HCT116 (cell line): Measurements from ENCODE around the gene BMP2K. TPM values are rescaled to one million over a fixed set of nuclear protein-coding genes. Genes with fewer than 3 reads are reported as not detected.
A peak's percentile ranks its signal among the peaks of the same experiment; 100 is the strongest.

Source experiments
- ATAC-seq: fragments of 200-7000 bp; cut with Tn5 transposase; 2 replicates; pipeline ENCODE4 v1.9.1; 2020; ENCODE audit warnings: mild to moderate bottlenecking, moderate library complexity
- BruUV-seq: library from RNA; stranded (reverse); fragments of 400-500 nt; replicated peaks from 2 replicates; lab custom pipeline; 2021; lab: Mats Ljungman, UMichigan
- CTCF ChIA-PET: fragments of 300-600 bp; sonication (Branson Sonifier 250); formaldehyde crosslinking; loops from one replicate; lab custom pipeline; 2021; ENCODE audit warnings: antibody characterized with exemption; lab: Charles Lee
- POLR2A ChIA-PET: fragments of 300-600, 350-600 bp; sonication (Branson Sonifier 250); formaldehyde crosslinking; loops from one replicate; lab custom pipeline; 2021; ENCODE audit warnings: antibody characterized with exemption; lab: Charles Lee
- RAD21 ChIA-PET, 2 experiments: fragments of 300-600 bp; sonication (Branson Sonifier 250); formaldehyde crosslinking; loops; one replicate each; lab custom pipeline; 2023; ENCODE audit warnings: low total read pairs in 2 of 2; ENCODE audit not compliant: uncharacterized antibody in 2 of 2, unreplicated experiment in 2 of 2, low non-redundant PET in 1 of 2; lab: Charles Lee
- DNase-seq: peaks from one replicate; pipeline ENCODE4 v3.0.0-alpha.2; 2010; ENCODE audit warnings: low read depth, low spot score
- H2AFZ ChIP-seq: fragments of 200-600 bp; shearing (Covaris generic), sonication (generic); 2 replicates; pipeline ENCODE4 v1.6.1; 2017; ENCODE audit warnings: low read depth, mixed run types, mixed read lengths, antibody characterized with exemption, low read length; ENCODE audit not compliant: poor library complexity, severe bottlenecking
- H3K27ac ChIP-seq: 2 replicates; pipeline ENCODE4 v1.5.1; 2012; ENCODE audit warnings: low read depth, low read length
- H3K27me3 ChIP-seq: fragments of 200-600 bp; sonication (generic); 2 replicates; pipeline ENCODE4 v1.6.1; 2016; ENCODE audit warnings: mixed run types, low read length, mixed read lengths; ENCODE audit not compliant: insufficient read depth
- H3K36me3 ChIP-seq, 2 experiments: fragments of 200-500 bp in 1 of 2; fragments of 200-600 bp in 1 of 2; sonication (Bioruptor generic) in 1 of 2; sonication (generic) in 1 of 2; 2 replicates each; pipeline versions ENCODE4 v1.5.1 to v1.6.1; 2014 to 2016; ENCODE audit warnings: low read length in 2 of 2, inconsistent platforms in 1 of 2, mixed read lengths in 1 of 2, mixed run types in 1 of 2; ENCODE audit not compliant: insufficient read depth in 2 of 2, control insufficient read depth in 1 of 2
- H3K4me1 ChIP-seq, 2 experiments: fragments of 200-600 bp in 1 of 2; sonication (generic) in 1 of 2; 2 replicates each; pipeline versions ENCODE4 v1.5.1 to v1.6.1; 2012 to 2017; ENCODE audit warnings: low read length in 2 of 2, inconsistent platforms in 1 of 2, mild to moderate bottlenecking in 1 of 2, mixed read lengths in 1 of 2, mixed run types in 1 of 2, moderate library complexity in 1 of 2; ENCODE audit not compliant: insufficient read depth in 2 of 2, control insufficient read depth in 1 of 2
- H3K4me2 ChIP-seq: fragments of 200-600 bp; sonication (generic); 2 replicates; pipeline ENCODE4 v1.6.1; 2017; ENCODE audit warnings: mixed run types, low read length, mixed read lengths
- H3K4me3 ChIP-seq, 2 experiments: fragments of 200-600 bp in 1 of 2; sonication (generic) in 1 of 2; replicated peaks in 1 of 2; 2 replicates each; pipeline ENCODE4 v1.5.1; 2011 to 2016; ENCODE audit warnings: low read length in 2 of 2, control low read depth in 1 of 2, low read depth in 1 of 2, mild to moderate bottlenecking in 1 of 2, mixed read lengths in 1 of 2, mixed run types in 1 of 2
- H3K79me2 ChIP-seq: fragments of 200-600 bp; sonication (generic); 2 replicates; pipeline ENCODE4 v1.6.1; 2017; ENCODE audit warnings: mild to moderate bottlenecking, mixed run types, low read length, moderate library complexity, mixed read lengths; ENCODE audit not compliant: insufficient read depth
- H3K9ac ChIP-seq: fragments of 200-600 bp; sonication (generic); 2 replicates; pipeline ENCODE4 v1.6.1; 2016; ENCODE audit warnings: low read length, mixed read lengths
- H3K9me2 ChIP-seq: fragments of 200-600 bp; sonication (generic), shearing (Covaris generic); 2 replicates; pipeline ENCODE4 v1.6.1; 2017; ENCODE audit warnings: mixed run types, mild to moderate bottlenecking, moderate library complexity; ENCODE audit not compliant: insufficient read depth
- H3K9me3 ChIP-seq, 2 experiments: fragments of 200-500 bp in 1 of 2; fragments of 200-600 bp in 1 of 2; sonication (Bioruptor generic) in 1 of 2; sonication (generic) in 1 of 2; 2 replicates each; pipeline ENCODE4 v1.6.1; 2014 to 2017; ENCODE audit warnings: low read length in 2 of 2, mixed read lengths in 2 of 2, inconsistent platforms in 1 of 2, low read depth in 1 of 2, mild to moderate bottlenecking in 1 of 2, mixed run types in 1 of 2, moderate library complexity in 1 of 2; ENCODE audit not compliant: control insufficient read depth in 1 of 2, insufficient read depth in 1 of 2
- H4K20me1 ChIP-seq: fragments of 200-600 bp; sonication (generic), shearing (Covaris generic); 2 replicates; pipeline ENCODE4 v1.6.1; 2017; ENCODE audit warnings: mixed run types, mild to moderate bottlenecking, moderate library complexity; ENCODE audit not compliant: insufficient read depth
- CBX3 ChIP-seq: IDR thresholded peaks from 2 replicates; pipeline ENCODE4 v1.6.1; 2012; ENCODE audit warnings: low read depth
- CEBPB ChIP-seq: IDR thresholded peaks from 2 replicates; pipeline ENCODE4 v1.6.1; 2012; ENCODE audit warnings: low read depth
- EGR1 ChIP-seq: IDR thresholded peaks from 2 replicates; pipeline ENCODE4 v1.6.1; 2012; ENCODE audit warnings: low read depth
- EZH2 ChIP-seq: fragments of 200-600 bp; sonication (generic); IDR thresholded peaks from 2 replicates; pipeline ENCODE4 v1.6.1; 2017; ENCODE audit warnings: antibody characterized with exemption, mixed run types
- EZH2phosphoT487 ChIP-seq: fragments of 200-600 bp; IDR thresholded peaks from 2 replicates; pipeline ENCODE4 v1.6.1; 2018; ENCODE audit warnings: antibody characterized with exemption, borderline replicate concordance
- RAD21 ChIP-seq: IDR thresholded peaks from 2 replicates; pipeline ENCODE4 v1.6.1; 2012; ENCODE audit warnings: low read depth, mild to moderate bottlenecking
- SP1 ChIP-seq: IDR thresholded peaks from 2 replicates; pipeline ENCODE4 v1.6.1; 2012; ENCODE audit warnings: low read depth
- SRF ChIP-seq: IDR thresholded peaks from 2 replicates; pipeline ENCODE4 v1.6.1; 2012; ENCODE audit warnings: low read depth
- TCF7L2 ChIP-seq: IDR thresholded peaks from 2 replicates; pipeline ENCODE4 v1.7.0; 2011; ENCODE audit warnings: borderline replicate concordance, inconsistent platforms; ENCODE audit not compliant: insufficient read depth, insufficient read length; ENCODE audit errors: extremely low read depth
- YY1 ChIP-seq: IDR thresholded peaks from 2 replicates; pipeline ENCODE4 v1.6.1; 2011; ENCODE audit warnings: low read length, low read depth, moderate library complexity, mild to moderate bottlenecking; ENCODE audit not compliant: insufficient replicate concordance; ENCODE audit errors: extremely low read depth
- ZFX ChIP-seq: fragments of 450-650 bp; IDR thresholded peaks from 2 replicates; pipeline ENCODE4 v1.6.1; 2017
- ZNF274 ChIP-seq: fragments of 200-500 bp; sonication (Bioruptor generic); IDR thresholded peaks from 2 replicates; pipeline ENCODE4 v1.6.1; 2014; ENCODE audit warnings: mild to moderate bottlenecking, low read depth, low read length, inconsistent platforms
- intact Hi-C: fragments of 100-400 bp; cut with micrococcal nuclease; formaldehyde crosslinking; loops from 2 replicates; pipeline ENCODE4 v1.10.0; 2022
- total RNA-seq: library from RNA; stranded (reverse); gene quantifications from one replicate; pipeline ENCODE4 v1.2.1, GENCODE V29; 2021; ENCODE audit not compliant: unreplicated experiment
- TF ChIP-seq, protein P1 (sequence below): IDR thresholded peaks from 2 replicates; pipeline ENCODE4 v1.6.1; 2012
- TF ChIP-seq, protein P2 (sequence below): IDR thresholded peaks from 2 replicates; pipeline ENCODE4 v1.6.1; 2012
- TF ChIP-seq, protein P3 (sequence below): IDR thresholded peaks from 2 replicates; pipeline ENCODE4 v1.6.1; 2011; ENCODE audit warnings: mild to moderate bottlenecking, low read length, moderate library complexity; ENCODE audit not compliant: insufficient replicate concordance; ENCODE audit errors: extremely low read depth
- TF ChIP-seq, protein P4 (sequence below): IDR thresholded peaks from 2 replicates; pipeline ENCODE4 v1.6.1; 2012; ENCODE audit warnings: low read depth
- TF ChIP-seq, protein P5 (sequence below), 3 experiments: fragments of 200-600 bp in 1 of 3; sonication (generic) in 1 of 3; IDR thresholded peaks in 2 of 3; conservative IDR thresholded peaks in 1 of 3; 2 replicates each; pipeline ENCODE4 v1.5.1; 2012 to 2017; ENCODE audit warnings: low read depth in 2 of 3, low read length in 2 of 3, antibody characterized with exemption in 1 of 3, borderline replicate concordance in 1 of 3, control low read depth in 1 of 3, mild to moderate bottlenecking in 1 of 3, mixed read lengths in 1 of 3, mixed run types in 1 of 3, moderate library complexity in 1 of 3; ENCODE audit not compliant: insufficient read depth in 1 of 3

The BMP2K gene
- total RNA-seq, 1 experiment from 2014 or later, result 27.7 TPM

DNA sequence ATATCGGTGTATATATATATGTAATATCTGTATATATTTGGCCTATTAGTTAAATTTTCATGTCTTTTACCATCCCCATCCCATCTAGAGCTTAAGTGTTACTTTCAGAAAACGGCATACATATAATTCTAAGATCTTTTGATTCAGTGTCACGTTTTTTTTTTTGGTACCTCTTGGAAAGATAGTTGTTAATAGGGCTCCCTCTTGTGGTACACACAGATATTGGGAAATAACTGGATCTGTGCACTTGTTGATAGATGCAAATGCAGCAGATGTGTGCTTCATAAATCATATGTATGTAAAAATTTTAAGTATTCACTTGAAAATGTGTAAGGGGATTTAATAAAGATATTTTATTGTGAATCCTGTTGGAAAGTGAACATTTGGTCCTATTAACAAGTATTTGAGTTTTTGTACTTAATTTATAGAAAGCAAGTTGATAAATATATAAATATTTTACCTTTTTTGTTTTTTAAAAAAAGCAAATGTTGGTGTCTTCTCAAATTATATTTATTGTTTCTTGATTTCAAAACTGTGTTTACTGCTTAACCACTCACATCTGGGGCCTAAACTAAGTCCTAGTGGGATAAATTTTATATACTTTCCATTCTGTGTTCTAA is 88.4 kb downstream of the BMP2K start:
- ChIA-PET RAD21 (no interaction called here), CTCF (interaction anchor here (1.0 to 1.2 kb wide), 3 partner anchors 220 to 252 kb away, joined by 3 to 5 read pairs (median 3); no protein-coding TSS in a partner anchor)
- TF ChIP-seq, protein P1, sequence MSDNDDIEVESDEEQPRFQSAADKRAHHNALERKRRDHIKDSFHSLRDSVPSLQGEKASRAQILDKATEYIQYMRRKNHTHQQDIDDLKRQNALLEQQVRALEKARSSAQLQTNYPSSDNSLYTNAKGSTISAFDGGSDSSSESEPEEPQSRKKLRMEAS, result no peak
- TF ChIP-seq ZNF274 (no peak), EGR1 (no peak), CEBPB (peak; percentile 47; the same call in 1 of the 2 replicates), ZFX (no peak), YY1 (no peak), TCF7L2 (no peak), EZH2phosphoT487 (no peak), CBX3 (no peak), SRF (no peak), RAD21 (peak; percentile 77), EZH2 (no peak), SP1 (no peak)
- TF ChIP-seq, protein P2, sequence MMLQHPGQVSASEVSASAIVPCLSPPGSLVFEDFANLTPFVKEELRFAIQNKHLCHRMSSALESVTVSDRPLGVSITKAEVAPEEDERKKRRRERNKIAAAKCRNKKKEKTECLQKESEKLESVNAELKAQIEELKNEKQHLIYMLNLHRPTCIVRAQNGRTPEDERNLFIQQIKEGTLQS, result no peak
- TF ChIP-seq, protein P3, sequence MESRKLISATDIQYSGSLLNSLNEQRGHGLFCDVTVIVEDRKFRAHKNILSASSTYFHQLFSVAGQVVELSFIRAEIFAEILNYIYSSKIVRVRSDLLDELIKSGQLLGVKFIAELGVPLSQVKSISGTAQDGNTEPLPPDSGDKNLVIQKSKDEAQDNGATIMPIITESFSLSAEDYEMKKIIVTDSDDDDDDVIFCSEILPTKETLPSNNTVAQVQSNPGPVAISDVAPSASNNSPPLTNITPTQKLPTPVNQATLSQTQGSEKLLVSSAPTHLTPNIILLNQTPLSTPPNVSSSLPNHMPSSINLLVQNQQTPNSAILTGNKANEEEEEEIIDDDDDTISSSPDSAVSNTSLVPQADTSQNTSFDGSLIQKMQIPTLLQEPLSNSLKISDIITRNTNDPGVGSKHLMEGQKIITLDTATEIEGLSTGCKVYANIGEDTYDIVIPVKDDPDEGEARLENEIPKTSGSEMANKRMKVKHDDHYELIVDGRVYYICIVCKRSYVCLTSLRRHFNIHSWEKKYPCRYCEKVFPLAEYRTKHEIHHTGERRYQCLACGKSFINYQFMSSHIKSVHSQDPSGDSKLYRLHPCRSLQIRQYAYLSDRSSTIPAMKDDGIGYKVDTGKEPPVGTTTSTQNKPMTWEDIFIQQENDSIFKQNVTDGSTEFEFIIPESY, result no peak
- TF ChIP-seq, protein P4, sequence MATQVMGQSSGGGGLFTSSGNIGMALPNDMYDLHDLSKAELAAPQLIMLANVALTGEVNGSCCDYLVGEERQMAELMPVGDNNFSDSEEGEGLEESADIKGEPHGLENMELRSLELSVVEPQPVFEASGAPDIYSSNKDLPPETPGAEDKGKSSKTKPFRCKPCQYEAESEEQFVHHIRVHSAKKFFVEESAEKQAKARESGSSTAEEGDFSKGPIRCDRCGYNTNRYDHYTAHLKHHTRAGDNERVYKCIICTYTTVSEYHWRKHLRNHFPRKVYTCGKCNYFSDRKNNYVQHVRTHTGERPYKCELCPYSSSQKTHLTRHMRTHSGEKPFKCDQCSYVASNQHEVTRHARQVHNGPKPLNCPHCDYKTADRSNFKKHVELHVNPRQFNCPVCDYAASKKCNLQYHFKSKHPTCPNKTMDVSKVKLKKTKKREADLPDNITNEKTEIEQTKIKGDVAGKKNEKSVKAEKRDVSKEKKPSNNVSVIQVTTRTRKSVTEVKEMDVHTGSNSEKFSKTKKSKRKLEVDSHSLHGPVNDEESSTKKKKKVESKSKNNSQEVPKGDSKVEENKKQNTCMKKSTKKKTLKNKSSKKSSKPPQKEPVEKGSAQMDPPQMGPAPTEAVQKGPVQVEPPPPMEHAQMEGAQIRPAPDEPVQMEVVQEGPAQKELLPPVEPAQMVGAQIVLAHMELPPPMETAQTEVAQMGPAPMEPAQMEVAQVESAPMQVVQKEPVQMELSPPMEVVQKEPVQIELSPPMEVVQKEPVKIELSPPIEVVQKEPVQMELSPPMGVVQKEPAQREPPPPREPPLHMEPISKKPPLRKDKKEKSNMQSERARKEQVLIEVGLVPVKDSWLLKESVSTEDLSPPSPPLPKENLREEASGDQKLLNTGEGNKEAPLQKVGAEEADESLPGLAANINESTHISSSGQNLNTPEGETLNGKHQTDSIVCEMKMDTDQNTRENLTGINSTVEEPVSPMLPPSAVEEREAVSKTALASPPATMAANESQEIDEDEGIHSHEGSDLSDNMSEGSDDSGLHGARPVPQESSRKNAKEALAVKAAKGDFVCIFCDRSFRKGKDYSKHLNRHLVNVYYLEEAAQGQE, result no peak
- TF ChIP-seq, protein P5, sequence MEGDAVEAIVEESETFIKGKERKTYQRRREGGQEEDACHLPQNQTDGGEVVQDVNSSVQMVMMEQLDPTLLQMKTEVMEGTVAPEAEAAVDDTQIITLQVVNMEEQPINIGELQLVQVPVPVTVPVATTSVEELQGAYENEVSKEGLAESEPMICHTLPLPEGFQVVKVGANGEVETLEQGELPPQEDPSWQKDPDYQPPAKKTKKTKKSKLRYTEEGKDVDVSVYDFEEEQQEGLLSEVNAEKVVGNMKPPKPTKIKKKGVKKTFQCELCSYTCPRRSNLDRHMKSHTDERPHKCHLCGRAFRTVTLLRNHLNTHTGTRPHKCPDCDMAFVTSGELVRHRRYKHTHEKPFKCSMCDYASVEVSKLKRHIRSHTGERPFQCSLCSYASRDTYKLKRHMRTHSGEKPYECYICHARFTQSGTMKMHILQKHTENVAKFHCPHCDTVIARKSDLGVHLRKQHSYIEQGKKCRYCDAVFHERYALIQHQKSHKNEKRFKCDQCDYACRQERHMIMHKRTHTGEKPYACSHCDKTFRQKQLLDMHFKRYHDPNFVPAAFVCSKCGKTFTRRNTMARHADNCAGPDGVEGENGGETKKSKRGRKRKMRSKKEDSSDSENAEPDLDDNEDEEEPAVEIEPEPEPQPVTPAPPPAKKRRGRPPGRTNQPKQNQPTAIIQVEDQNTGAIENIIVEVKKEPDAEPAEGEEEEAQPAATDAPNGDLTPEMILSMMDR (IDR thresholded peaks at IDR 0.05 in 2 of 3, conservative IDR thresholded peaks at IDR 0.05 in 1 of 3; ENCODE audit: borderline replicate concordance in 1 of 3, insufficient read depth in 1 of 3, low read depth in 2 of 3, low read length in 2 of 3), result peak; percentile 52 to 73 (median 59); a peak in 5 of 6 replicates
- TF ChIP-seq, all 23 proteins: peak for 3
- Histone ChIP-seq H3K9me3 (no peaks in the 10 kb centered on the region), H3K9ac (no peak overlapping the region), H3K4me1 (no peaks in the 10 kb centered on the region), H3K79me2 (no peaks in the 10 kb centered on the region), H3K9me2 (no peaks in the 10 kb centered on the region), H3K36me3 (no peaks in the 10 kb centered on the region), H3K27me3 (no peaks in the 10 kb centered on the region), H3K4me3 (no peak overlapping the region), H2AFZ (no peak overlapping the region), H4K20me1 (no peaks in the 10 kb centered on the region; the same call in 1 of the 2 replicates), H3K27ac (no peak overlapping the region), H3K4me2 (no peak overlapping the region)
- POLR2A ChIA-PET, result no interaction called here
- no TSS peak for BruUV-seq
- DNase-seq, result peak; percentile 64
- peak; percentile 52; the same call in 1 of the 2 replicates for ATAC-seq
- intact Hi-C loops, result loop anchor here (1.0 to 10.0 kb wide), 4 partner anchors 220 to 907 kb away; no protein-coding TSS in a partner anchor
